Lower leg skin (tissue), 3 donors: ENCODE results near the gene BPIFB6.

Experiments used
- POLR2A ChIP-seq, 2 donors: fragments of 450-650 bp; IDR thresholded peaks; one replicate each; pipeline ENCODE4 v1.6.1; 2016 to 2017; ENCODE audit warnings: antibody characterized with exemption in 2 of 2, mild to moderate bottlenecking in 1 of 2, moderate library complexity in 1 of 2
- TF ChIP-seq, protein P1 (sequence below), 3 donors: fragments of 450-650 bp; IDR thresholded peaks; one replicate each; pipeline ENCODE4 v1.5.1; 2016; ENCODE audit warnings: antibody characterized with exemption in 3 of 3, mild to moderate bottlenecking in 3 of 3, moderate library complexity in 2 of 3

DNA sequence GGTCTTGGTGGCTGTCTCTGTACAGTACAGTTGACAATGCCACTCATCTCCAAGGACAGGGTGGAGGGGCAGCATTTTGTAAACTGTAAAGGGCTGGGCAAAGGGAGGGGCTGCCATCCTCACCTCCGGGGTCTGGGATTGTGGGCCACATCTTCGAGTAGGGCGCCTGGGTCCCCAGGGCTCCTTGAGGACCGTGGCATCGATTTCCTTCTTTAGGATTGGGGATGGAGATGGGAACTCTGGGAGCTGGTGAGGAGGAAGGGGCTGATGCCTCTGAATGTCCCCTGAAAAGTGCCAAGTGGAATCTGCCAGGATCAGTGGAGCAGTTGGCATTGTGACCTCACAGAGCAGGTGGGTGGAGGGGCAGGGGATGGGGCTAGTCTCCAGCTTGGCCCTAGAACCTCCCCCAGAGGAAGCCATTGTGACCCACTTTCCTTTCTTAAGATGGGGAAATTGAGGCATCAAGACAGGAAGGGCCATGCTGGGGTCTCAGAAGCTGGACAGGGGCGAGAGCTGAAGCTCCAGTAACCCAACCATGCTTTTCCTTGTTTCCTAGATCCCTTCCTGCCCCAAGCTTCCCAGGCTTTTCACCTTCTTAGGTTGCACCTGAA, 27.2 kb upstream of the BPIFB6 start, which contains the start of gene SUN5:
- TF ChIP-seq, protein P1, sequence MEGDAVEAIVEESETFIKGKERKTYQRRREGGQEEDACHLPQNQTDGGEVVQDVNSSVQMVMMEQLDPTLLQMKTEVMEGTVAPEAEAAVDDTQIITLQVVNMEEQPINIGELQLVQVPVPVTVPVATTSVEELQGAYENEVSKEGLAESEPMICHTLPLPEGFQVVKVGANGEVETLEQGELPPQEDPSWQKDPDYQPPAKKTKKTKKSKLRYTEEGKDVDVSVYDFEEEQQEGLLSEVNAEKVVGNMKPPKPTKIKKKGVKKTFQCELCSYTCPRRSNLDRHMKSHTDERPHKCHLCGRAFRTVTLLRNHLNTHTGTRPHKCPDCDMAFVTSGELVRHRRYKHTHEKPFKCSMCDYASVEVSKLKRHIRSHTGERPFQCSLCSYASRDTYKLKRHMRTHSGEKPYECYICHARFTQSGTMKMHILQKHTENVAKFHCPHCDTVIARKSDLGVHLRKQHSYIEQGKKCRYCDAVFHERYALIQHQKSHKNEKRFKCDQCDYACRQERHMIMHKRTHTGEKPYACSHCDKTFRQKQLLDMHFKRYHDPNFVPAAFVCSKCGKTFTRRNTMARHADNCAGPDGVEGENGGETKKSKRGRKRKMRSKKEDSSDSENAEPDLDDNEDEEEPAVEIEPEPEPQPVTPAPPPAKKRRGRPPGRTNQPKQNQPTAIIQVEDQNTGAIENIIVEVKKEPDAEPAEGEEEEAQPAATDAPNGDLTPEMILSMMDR (IDR thresholded peaks at IDR 0.05): no peak
- no peak for TF ChIP-seq POLR2A (IDR thresholded peaks at IDR 0.05)
